ENCODE measurements around the gene ALG14. TPM values are rescaled to one million over a fixed set of nuclear protein-coding genes. Genes with fewer than 3 reads are reported as not detected.

ALG14 gene
- total and polyA plus RNA-seq, 2 donors (not counting 1 experiment from before 2014, with no cell fraction given), result 0.92 to 2.6 TPM

- ATAC-seq (ENCODE audit: low read depth), result peak; percentile 90
- H3K27ac ChIP-seq (ENCODE audit: low read length in 2 of 2), result peak overlapping the region; percentile 66 to 78
- DNase-seq, result peak; percentile 76
- H3K4me2 ChIP-seq (replicated peaks; ENCODE audit: low read depth, low read length, poor library complexity, severe bottlenecking), result peak overlapping the region; percentile 67
- no peaks in the 10 kb centered on the region for H3K79me2 ChIP-seq (ENCODE audit: control insufficient read depth, insufficient read depth, low read length)
- ChIA-PET POLR2A (interaction anchor here (0.5 to 0.9 kb wide), 2 partner anchors 16 to 35 kb away, joined by 4 to 7 read pairs; no protein-coding TSS in a partner anchor), CTCF (interaction anchor here (1.0 to 3.2 kb wide), 4 partner anchors 16 to 108 kb away, joined by 4 to 15 read pairs (median 6); no protein-coding TSS in a partner anchor)
- TF ChIP-seq CTCF (IDR thresholded peaks at IDR 0.05) (no peak), EZH2 (IDR thresholded peaks at IDR 0.05; ENCODE audit: borderline replicate concordance, insufficient read depth, low read depth, low read length, poor library complexity, severe bottlenecking) (no peak)
- H3K9me3 Mint-ChIP-seq (ENCODE audit: insufficient read depth), result no peaks in the 10 kb centered on the region
- WGBS (ENCODE audit: insufficient coverage), result 3% methylated on average over 6 of the region's 10 CpGs
- H2AFZ ChIP-seq (ENCODE audit: insufficient read depth, low read depth, low read length, poor library complexity, severe bottlenecking), result peak overlapping the region; percentile 11
- H4K20me1 ChIP-seq (ENCODE audit: control insufficient read depth, insufficient read depth, low read length, poor library complexity, severe bottlenecking), result no peaks in the 10 kb centered on the region
- H3K4me1 Mint-ChIP-seq, result peaks cover 30% of the 10 kb centered on the region
- H3K27me3 Mint-ChIP-seq, result no peaks in the 10 kb centered on the region
- H3K4me1 ChIP-seq (ENCODE audit: control insufficient read depth in 2 of 2, insufficient read depth in 2 of 2, low read length in 2 of 2), result peaks cover 25 to 31% of the 10 kb centered on the region in 2 donors
- peak overlapping the region; percentile 88 for H3K27ac Mint-ChIP-seq
- peak overlapping the region; percentile 86 for H3K4me3 Mint-ChIP-seq
- no peaks in the 10 kb centered on the region for H3K9me3 ChIP-seq (ENCODE audit: control extremely low read depth in 1 of 3, control insufficient read depth in 2 of 3, insufficient read depth in 1 of 3, low read length in 2 of 3)
- H3K36me3 ChIP-seq (replicated peaks in 1 of 2; ENCODE audit: control extremely low read depth in 1 of 2, control insufficient read depth in 1 of 2, extremely low read depth in 1 of 2, insufficient read depth in 2 of 2, low read length in 1 of 2), result no peaks in the 10 kb centered on the region
- peak overlapping the region; percentile 6 to 74 (median 52) for H3K4me3 ChIP-seq (ENCODE audit: control extremely low read depth in 1 of 5, extremely low read depth in 1 of 5, insufficient read depth in 1 of 5, low read depth in 2 of 5, low read length in 4 of 5)
- intact Hi-C loops (cut with micrococcal nuclease), result loop anchor here (1.0 kb wide), 2 partner anchors 17 to 35 kb away; partner anchors contain the start of gene CNN3
- H3K9ac ChIP-seq (ENCODE audit: low read length), result peak overlapping the region; percentile 61
- no peaks in the 10 kb centered on the region for H3K27me3 ChIP-seq (replicated peaks in 1 of 4; ENCODE audit: control extremely low read depth in 1 of 4, control insufficient read depth in 3 of 4, insufficient read depth in 4 of 4, low read length in 3 of 4)
Observed at GRCh38 chr1:94962409-94963265, 110.1 kb downstream of the ALG14 start.

GRCh38 chr1:94961988-94962387 lies 110.8 kb downstream of the ALG14 start:
- peak overlapping the region in 1 of 2 donors; percentile 78 for H3K27ac ChIP-seq (ENCODE audit: low read length in 2 of 2)
- peaks cover 25 to 31% of the 10 kb centered on the region in 2 donors for H3K4me1 ChIP-seq (ENCODE audit: control insufficient read depth in 2 of 2, insufficient read depth in 2 of 2, low read length in 2 of 2)
- H3K9ac ChIP-seq (ENCODE audit: low read length), result peak overlapping the region; percentile 61
- no peak for DNase-seq
- 88% methylated on average over 1 of the region's 3 CpGs for WGBS (ENCODE audit: insufficient coverage)
- Mint-ChIP-seq H3K4me3 (no peak overlapping the region), H3K27me3 (no peaks in the 10 kb centered on the region), H3K27ac (peak overlapping the region; percentile 41), H3K4me1 (peaks cover 30% of the 10 kb centered on the region), H3K9me3 (ENCODE audit: insufficient read depth) (no peaks in the 10 kb centered on the region)
- H4K20me1 ChIP-seq (ENCODE audit: control insufficient read depth, insufficient read depth, low read length, poor library complexity, severe bottlenecking), result no peaks in the 10 kb centered on the region
- no peaks in the 10 kb centered on the region for H3K9me3 ChIP-seq (ENCODE audit: control extremely low read depth in 1 of 3, control insufficient read depth in 2 of 3, insufficient read depth in 1 of 3, low read length in 2 of 3)
- H3K4me3 ChIP-seq (ENCODE audit: control extremely low read depth in 1 of 5, extremely low read depth in 1 of 5, insufficient read depth in 1 of 5, low read depth in 2 of 5, low read length in 4 of 5), result peak overlapping the region in 1 of 5 experiments; percentile 69
- no peaks in the 10 kb centered on the region for H3K79me2 ChIP-seq (ENCODE audit: control insufficient read depth, insufficient read depth, low read length)
- TF ChIP-seq EZH2 (IDR thresholded peaks at IDR 0.05; ENCODE audit: borderline replicate concordance, insufficient read depth, low read depth, low read length, poor library complexity, severe bottlenecking) (no peak), CTCF (IDR thresholded peaks at IDR 0.05) (no peak)
- H2AFZ ChIP-seq (ENCODE audit: insufficient read depth, low read depth, low read length, poor library complexity, severe bottlenecking), result no peak overlapping the region
- no peaks in the 10 kb centered on the region for H3K36me3 ChIP-seq (replicated peaks in 1 of 2; ENCODE audit: control extremely low read depth in 1 of 2, control insufficient read depth in 1 of 2, extremely low read depth in 1 of 2, insufficient read depth in 2 of 2, low read length in 1 of 2)
- ChIA-PET POLR2A (no interaction called here), CTCF (interaction anchor here (1.0 to 1.5 kb wide), 2 partner anchors 10 to 17 kb away, joined by 3 to 6 read pairs; no protein-coding TSS in a partner anchor)
- intact Hi-C loops (cut with micrococcal nuclease), result no loop called here
- H3K4me2 ChIP-seq (replicated peaks; ENCODE audit: low read depth, low read length, poor library complexity, severe bottlenecking), result peak overlapping the region; percentile 67
- ATAC-seq (ENCODE audit: low read depth), result no peak
- H3K27me3 ChIP-seq (replicated peaks in 1 of 4; ENCODE audit: control extremely low read depth in 1 of 4, control insufficient read depth in 3 of 4, insufficient read depth in 4 of 4, low read length in 3 of 4), result no peaks in the 10 kb centered on the region
